Stimulated activated CD8-positive, alpha-beta memory T cell treated with anti-CD3 and anti-CD28 coated beads, Interleukin-15, amount 100 ng/mL, for 24 hours (primary cell): ENCODE data around the gene LRRTM1.

Experiments
- DNase-seq: peaks from one replicate; pipeline ENCODE4 v3.0.0-alpha.2; 2020; ENCODE audit warnings: low read depth

Gene LRRTM1

GRCh38 chr2:80303909-80304837, at the start of gene LRRTM1:
TSS of gene LRRTM1 (minus strand) at chr2:80304752. CDS start at chr2:80303819, 933 bp downstream.
- no peak for DNase-seq

- DNase-seq, result no peak
Observed at GRCh38 chr2:80351231-80351630, 46.7 kb upstream of the LRRTM1 start.

GRCh38 chr2:80348953-80349352, 44.4 kb upstream of the LRRTM1 start:
- DNase-seq, result no peak

- no peak for DNase-seq
Observed at GRCh38 chr2:80348078-80348477, 43.5 kb upstream of the LRRTM1 start.

- no peak for DNase-seq
Observed at GRCh38 chr2:80340022-80340421, 35.5 kb upstream of the LRRTM1 start.

GRCh38 chr2:80338794-80339193, 34.2 kb upstream of the LRRTM1 start:
- DNase-seq, result no peak

GRCh38 chr2:80335411-80335810, 30.9 kb upstream of the LRRTM1 start:
- DNase-seq, result no peak

GRCh38 chr2:80333886-80334285, 29.3 kb upstream of the LRRTM1 start:
- DNase-seq, result no peak

- no peak for DNase-seq
Observed at GRCh38 chr2:80330527-80331450, 26.2 kb upstream of the LRRTM1 start.

- no peak for DNase-seq
Observed at GRCh38 chr2:80329491-80329890, 24.9 kb upstream of the LRRTM1 start.

GRCh38 chr2:80328159-80328571, 23.6 kb upstream of the LRRTM1 start:
- no peak for DNase-seq

GRCh38 chr2:80326861-80327260, 22.3 kb upstream of the LRRTM1 start:
- no peak for DNase-seq

- DNase-seq, result no peak
Observed at GRCh38 chr2:80326214-80326613, 21.7 kb upstream of the LRRTM1 start.

GRCh38 chr2:80324525-80324924, 20.0 kb upstream of the LRRTM1 start:
- DNase-seq, result no peak

GRCh38 chr2:80323610-80324009, 19.1 kb upstream of the LRRTM1 start:
- no peak for DNase-seq

- no peak for DNase-seq
Observed at GRCh38 chr2:80322958-80323357, 18.4 kb upstream of the LRRTM1 start.

- no peak for DNase-seq
Observed at GRCh38 chr2:80322311-80322920, 17.9 kb upstream of the LRRTM1 start.

- no peak for DNase-seq
Observed at GRCh38 chr2:80312282-80312839, 7.8 kb upstream of the LRRTM1 start.

- no peak for DNase-seq
Observed at GRCh38 chr2:80311304-80311703, 6.8 kb upstream of the LRRTM1 start.

GRCh38 chr2:80303006-80303908, 1.3 kb downstream of the LRRTM1 start:
- DNase-seq, result no peak
